Testis (tissue), 2 donors: ENCODE data around the gene IGHMBP2.

ENCODE experiments used
- POLR2A ChIP-seq: fragments of 450-650 bp; IDR thresholded peaks from one replicate; pipeline ENCODE4 v1.6.1; 2017; ENCODE audit warnings: antibody characterized with exemption, mild to moderate bottlenecking, moderate library complexity
- TF ChIP-seq, protein P1 (sequence below), 3 experiments: fragments of 450-650 bp in 2 of 3; fragments of 200-600 bp in 1 of 3; sonication (generic) in 1 of 3; IDR thresholded peaks; one replicate each; pipeline ENCODE4 v1.5.1; 2016 to 2019; ENCODE audit warnings: antibody characterized with exemption in 3 of 3, mild to moderate bottlenecking in 2 of 3, moderate library complexity in 1 of 3

GRCh38 chr11:68950270-68950669, 46.6 kb downstream of the IGHMBP2 start:
- TF ChIP-seq, protein P1, sequence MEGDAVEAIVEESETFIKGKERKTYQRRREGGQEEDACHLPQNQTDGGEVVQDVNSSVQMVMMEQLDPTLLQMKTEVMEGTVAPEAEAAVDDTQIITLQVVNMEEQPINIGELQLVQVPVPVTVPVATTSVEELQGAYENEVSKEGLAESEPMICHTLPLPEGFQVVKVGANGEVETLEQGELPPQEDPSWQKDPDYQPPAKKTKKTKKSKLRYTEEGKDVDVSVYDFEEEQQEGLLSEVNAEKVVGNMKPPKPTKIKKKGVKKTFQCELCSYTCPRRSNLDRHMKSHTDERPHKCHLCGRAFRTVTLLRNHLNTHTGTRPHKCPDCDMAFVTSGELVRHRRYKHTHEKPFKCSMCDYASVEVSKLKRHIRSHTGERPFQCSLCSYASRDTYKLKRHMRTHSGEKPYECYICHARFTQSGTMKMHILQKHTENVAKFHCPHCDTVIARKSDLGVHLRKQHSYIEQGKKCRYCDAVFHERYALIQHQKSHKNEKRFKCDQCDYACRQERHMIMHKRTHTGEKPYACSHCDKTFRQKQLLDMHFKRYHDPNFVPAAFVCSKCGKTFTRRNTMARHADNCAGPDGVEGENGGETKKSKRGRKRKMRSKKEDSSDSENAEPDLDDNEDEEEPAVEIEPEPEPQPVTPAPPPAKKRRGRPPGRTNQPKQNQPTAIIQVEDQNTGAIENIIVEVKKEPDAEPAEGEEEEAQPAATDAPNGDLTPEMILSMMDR (IDR thresholded peaks at IDR 0.05): no peak
- TF ChIP-seq POLR2A: no peak
